Stimulated activated naive B cell treated with anti-CD40 and anti-IgM and Interleukin-4, amounts not matched to agents 10 μg/mL and 1 μg/mL and 100 μg/mL, for 72 hours (primary cell): ENCODE results near the gene PSMA8.
"Not testable (repeated sequence)": the region's sequence is repeated elsewhere in the genome, so short reads cannot be mapped to it uniquely, and the experiment has no call there.

Experiments
- ATAC-seq, 2 donors: fragments of 150-1000 bp; cut with Tn5 transposase; replicated peaks; 2 replicates each; pipeline ENCODE4 v1.10.0; 2021; ENCODE audit warnings: moderate library complexity in 1 of 2
- DNase-seq: peaks from one replicate; pipeline ENCODE4 v3.0.0; 2021
- H3K27ac Mint-ChIP-seq: one replicate; pipeline ENCODE4 v1.8.0; 2022; ENCODE audit warnings: mild to moderate bottlenecking, mixed read lengths
- H3K27me3 Mint-ChIP-seq, 2 donors: one replicate each; pipeline ENCODE4 v1.8.0; 2022; ENCODE audit warnings: mixed read lengths in 2 of 2
- H3K36me3 Mint-ChIP-seq, 2 donors: one replicate each; pipeline ENCODE4 v1.8.0; 2022; ENCODE audit warnings: mixed read lengths in 2 of 2, mild to moderate bottlenecking in 1 of 2
- H3K4me1 Mint-ChIP-seq, 2 donors: one replicate each; pipeline ENCODE4 v1.8.0; 2022; ENCODE audit warnings: mixed read lengths in 2 of 2, mild to moderate bottlenecking in 1 of 2
- H3K4me3 Mint-ChIP-seq, 2 donors: one replicate each; pipeline ENCODE4 v1.8.0; 2022; ENCODE audit warnings: mild to moderate bottlenecking in 2 of 2, mixed read lengths in 2 of 2, moderate library complexity in 1 of 2
- H3K9me3 Mint-ChIP-seq, 2 donors: one replicate each; pipeline ENCODE4 v1.8.0; 2022; ENCODE audit warnings: mixed read lengths in 2 of 2, mild to moderate bottlenecking in 1 of 2

The PSMA8 gene

DNA sequence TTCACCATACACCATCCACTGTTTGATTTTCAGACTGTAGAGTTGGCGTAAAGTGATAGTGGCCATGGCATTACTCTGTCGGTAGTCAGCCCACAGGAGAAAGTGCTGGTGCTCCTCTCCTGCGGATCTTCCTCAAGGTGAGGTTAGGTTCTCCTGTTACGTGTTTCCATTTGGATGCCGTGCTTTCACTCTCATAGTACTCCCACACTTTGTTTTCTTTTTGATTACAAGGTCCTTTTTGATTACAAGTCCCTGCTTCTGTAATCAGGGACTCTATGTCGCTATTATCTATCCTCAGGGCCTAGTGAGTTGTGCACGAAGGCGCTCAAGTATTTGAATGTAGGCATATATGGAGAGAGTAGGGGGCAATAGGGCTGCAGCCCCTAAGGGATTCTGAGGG, 96.8 kb downstream of the PSMA8 start:
- Mint-ChIP-seq H3K4me1 (peaks cover 41 to 53% of the 10 kb centered on the region in 2 donors), H3K36me3 (peaks cover 4 to 9% of the 10 kb centered on the region in 2 donors), H3K27me3 (no peaks in the 10 kb centered on the region), H3K27ac (no peak overlapping the region), H3K4me3 (no peak overlapping the region), H3K9me3 (peaks cover 0 to 1% of the 10 kb centered on the region in 2 donors)
- no peak for DNase-seq
- no peak for ATAC-seq

DNA sequence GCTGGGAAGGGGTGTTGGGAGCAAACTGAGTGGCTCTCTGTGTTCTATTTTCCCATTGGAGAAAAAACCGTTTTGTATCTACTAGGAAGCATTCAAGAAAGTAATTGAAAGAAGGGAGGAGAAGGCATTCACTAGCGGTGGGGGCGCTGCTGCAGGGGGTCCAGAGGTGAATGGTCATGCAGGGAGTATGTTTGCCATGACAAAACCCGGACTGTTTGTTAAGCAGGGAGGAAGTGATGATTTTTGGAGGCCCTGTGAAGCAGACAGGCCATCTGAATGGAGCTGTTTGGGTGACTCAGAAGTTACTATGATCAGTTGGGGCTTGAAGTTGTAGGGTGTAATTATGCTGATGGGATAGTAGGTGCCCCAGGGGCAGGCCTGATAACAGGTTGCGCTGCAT, 99.5 kb downstream of the PSMA8 start:
- Mint-ChIP-seq H3K36me3 (peaks cover 4 to 9% of the 10 kb centered on the region in 2 donors), H3K27me3 (no peaks in the 10 kb centered on the region), H3K4me1 (peaks cover 42 to 62% of the 10 kb centered on the region in 2 donors), H3K4me3 (no peak overlapping the region), H3K27ac (no peak overlapping the region), H3K9me3 (peaks cover 0 to 1% of the 10 kb centered on the region in 2 donors)
- ATAC-seq (no peak), DNase-seq (no peak)

DNA sequence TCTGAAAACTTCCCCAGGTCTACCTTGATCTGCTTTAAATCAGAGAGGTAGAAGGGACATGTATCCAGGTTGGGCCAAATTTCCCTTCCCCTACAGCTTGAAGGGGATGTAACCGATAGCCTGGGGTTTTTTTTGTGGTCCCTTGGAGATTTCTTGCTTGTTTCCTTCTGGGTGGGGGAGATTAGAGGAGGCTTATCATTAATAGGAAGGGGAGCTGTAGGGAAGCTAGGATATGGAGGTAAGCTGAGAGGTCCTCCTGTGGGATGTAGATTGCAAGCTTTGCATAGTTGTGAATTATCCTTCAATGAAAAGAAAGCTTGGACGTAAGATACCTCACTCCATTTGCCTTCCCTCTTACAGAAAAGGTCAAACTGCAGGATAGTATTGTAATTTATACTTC, 103.7 kb downstream of the PSMA8 start:
- H3K4me3 Mint-ChIP-seq, H3K27ac Mint-ChIP-seq, DNase-seq, H3K27me3 Mint-ChIP-seq, ATAC-seq: not testable (repeated sequence)
- H3K9me3 Mint-ChIP-seq = peaks cover 4 to 11% of the 10 kb centered on the region in 2 donors
- peaks cover 10 to 15% of the 10 kb centered on the region in 2 donors for H3K36me3 Mint-ChIP-seq
- H3K4me1 Mint-ChIP-seq = peaks cover 38 to 63% of the 10 kb centered on the region in 2 donors

DNA sequence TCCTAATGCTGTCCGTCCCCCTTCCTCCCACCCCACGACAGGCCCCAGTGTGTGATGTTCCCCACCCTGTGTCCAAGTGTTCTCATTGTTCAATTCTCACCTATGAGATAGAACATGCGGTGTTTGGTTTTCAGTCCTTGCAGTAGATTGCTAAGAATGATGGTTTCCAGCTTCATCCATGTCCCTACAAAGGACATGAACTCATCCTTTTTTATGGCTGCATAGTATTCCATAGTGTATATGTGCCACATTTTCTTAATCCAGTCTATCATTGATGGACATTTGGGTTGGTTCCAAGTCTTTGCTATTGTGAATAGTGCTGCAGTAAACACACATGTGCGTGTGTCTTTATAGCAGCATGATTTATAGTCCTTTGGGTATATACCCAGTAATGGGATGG, 105.0 kb downstream of the PSMA8 start:
- H3K27me3 Mint-ChIP-seq, DNase-seq, ATAC-seq, H3K27ac Mint-ChIP-seq, H3K4me3 Mint-ChIP-seq: not testable (repeated sequence)
- Mint-ChIP-seq H3K36me3 (peaks cover 22 to 29% of the 10 kb centered on the region in 2 donors), H3K9me3 (peaks cover 8 to 15% of the 10 kb centered on the region in 2 donors), H3K4me1 (peaks cover 29 to 60% of the 10 kb centered on the region in 2 donors)

DNA sequence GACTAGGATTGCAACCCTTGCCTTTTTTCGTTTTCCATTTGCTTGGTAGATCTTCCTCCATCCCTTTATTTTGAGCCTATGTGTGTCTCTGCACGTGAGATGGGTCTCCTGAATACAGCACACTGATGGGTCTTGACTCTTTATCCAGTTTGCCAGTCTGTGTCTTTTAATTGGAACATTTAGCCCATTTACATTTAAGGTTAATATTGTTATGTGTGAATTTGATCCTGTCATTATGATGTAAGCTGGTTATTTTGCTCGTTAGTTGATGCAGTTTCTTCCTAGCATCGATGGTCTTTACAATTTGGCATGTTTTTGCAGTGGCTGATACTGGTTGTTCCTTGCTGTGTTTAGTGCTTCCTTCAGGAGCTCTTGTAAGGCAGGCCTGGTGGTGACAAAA, 108.7 kb downstream of the PSMA8 start:
- peaks cover 10 to 38% of the 10 kb centered on the region in 2 donors for H3K4me1 Mint-ChIP-seq
- not testable (repeated sequence) for ATAC-seq, H3K27me3 Mint-ChIP-seq, H3K4me3 Mint-ChIP-seq, H3K27ac Mint-ChIP-seq, DNase-seq
- peaks cover 40 to 48% of the 10 kb centered on the region in 2 donors for H3K36me3 Mint-ChIP-seq
- peaks cover 8 to 20% of the 10 kb centered on the region in 2 donors for H3K9me3 Mint-ChIP-seq
